GM12878 (cell line): ENCODE measurements around the gene BMERB1. TPM values are rescaled to one million over a fixed set of nuclear protein-coding genes. Genes with fewer than 3 reads are reported as not detected.
"Not testable (repeated sequence)": the region's sequence is repeated elsewhere in the genome, so short reads cannot be mapped to it uniquely, and the experiment has no call there.

ENCODE experiments used
- ATAC-seq: fragments of 200-7000 bp; cut with Tn5 transposase; 3 replicates; pipeline ENCODE4 v1.9.1; 2020; ENCODE audit warnings: mild to moderate bottlenecking, moderate library complexity
- BruUV-seq: library from RNA; stranded (reverse); fragments of 400-500 nt; replicated peaks from 2 replicates; lab custom pipeline; 2021; lab: Mats Ljungman, UMichigan
- CTCF ChIA-PET: fragments of 300-600 bp; sonication (Branson Sonifier 250); formaldehyde crosslinking; extraction: SDS; loops from one replicate; lab custom pipeline; 2021; ENCODE audit warnings: inconsistent platforms; lab: Yijun Ruan, JAX
- POLR2A ChIA-PET: fragments of 350-600 bp; formaldehyde crosslinking; extraction: SDS; loops from one replicate; lab custom pipeline; 2021; ENCODE audit warnings: inconsistent platforms; lab: Charles Lee
- RAD21 ChIA-PET: fragments of 300-600 bp; sonication (Branson Sonifier 250); formaldehyde crosslinking; loops from one replicate; lab custom pipeline; 2023; ENCODE audit warnings: antibody characterized with exemption; ENCODE audit not compliant: unreplicated experiment; lab: Charles Lee
- SMC1A ChIA-PET: fragments of 300-600 bp; sonication (Branson Sonifier 250); formaldehyde crosslinking; loops from one replicate; lab custom pipeline; 2023; ENCODE audit not compliant: unreplicated experiment, uncharacterized antibody; lab: Charles Lee
- DNase-seq: peaks from one replicate; pipeline ENCODE4 v3.0.0-alpha.2; 2011; ENCODE audit warnings: low read depth, low spot score
- FAIRE-seq: peaks from 3 replicates; lab custom pipeline; 2011; peaks lifted over from hg19 to GRCh38; lab: Jason Lieb, UNC
- H2AFZ ChIP-seq: 2 replicates; pipeline ENCODE4 v1.6.0; 2011; ENCODE audit warnings: low read depth, low read length, control low read depth; ENCODE audit not compliant: control insufficient read depth
- H3K27ac ChIP-seq: 2 replicates; pipeline ENCODE4 v1.5.1; 2011; ENCODE audit warnings: control low read depth; ENCODE audit not compliant: control insufficient read depth, insufficient read depth
- H3K27me3 ChIP-seq, 2 experiments: replicated peaks in 1 of 2; 2 replicates each; pipeline versions ENCODE4 v1.6.0 to v1.6.1; 2011; ENCODE audit warnings: low read length in 1 of 2; ENCODE audit not compliant: control insufficient read depth in 2 of 2, insufficient read depth in 2 of 2
- H3K36me3 ChIP-seq, 2 experiments: 2 replicates each; pipeline ENCODE4 v1.5.1; 2011; ENCODE audit warnings: low read length in 1 of 2; ENCODE audit not compliant: control insufficient read depth in 2 of 2, insufficient read depth in 2 of 2
- H3K4me1 ChIP-seq: 2 replicates; pipeline ENCODE4 v1.6.1; 2011; ENCODE audit warnings: mild to moderate bottlenecking, low read length, moderate library complexity, mixed read lengths; ENCODE audit not compliant: control insufficient read depth, insufficient read depth
- H3K4me2 ChIP-seq: 2 replicates; pipeline ENCODE4 v1.6.0; 2011; ENCODE audit warnings: control low read depth; ENCODE audit not compliant: control insufficient read depth, insufficient read depth
- H3K4me3 ChIP-seq: fragments of 200-600 bp; sonication (generic); 2 replicates; pipeline ENCODE4 v1.5.1; 2016
- H3K79me2 ChIP-seq: 2 replicates; pipeline ENCODE4 v1.6.0; 2011; ENCODE audit warnings: low read length; ENCODE audit not compliant: control insufficient read depth, insufficient read depth
- H3K9ac ChIP-seq: 2 replicates; pipeline ENCODE4 v1.8.0; 2011; ENCODE audit warnings: low read length, control low read depth, mixed read lengths; ENCODE audit not compliant: control insufficient read depth, insufficient read depth
- H3K9me3 ChIP-seq: replicated peaks from 3 replicates; pipeline ENCODE4 v1.5.1; 2011; ENCODE audit warnings: mild to moderate bottlenecking, low read length; ENCODE audit not compliant: control insufficient read depth, insufficient read depth
- H4K20me1 ChIP-seq: 2 replicates; pipeline ENCODE4 v1.6.0; 2011; ENCODE audit not compliant: control insufficient read depth, insufficient read depth
- BCL3 ChIP-seq: IDR thresholded peaks from 2 replicates; pipeline ENCODE4 v1.6.1; 2011; ENCODE audit warnings: borderline replicate concordance, low read depth, mild to moderate bottlenecking, moderate library complexity, low read length; ENCODE audit not compliant: insufficient read depth, poor library complexity, severe bottlenecking
- EGR1 ChIP-seq, 2 experiments: IDR thresholded peaks; 1 replicate in 1 of 2; 2 replicates in 1 of 2; pipeline ENCODE4 v1.6.1; 2011 to 2012; ENCODE audit warnings: low read depth in 2 of 2, low read length in 2 of 2, borderline replicate concordance in 1 of 2, mild to moderate bottlenecking in 1 of 2, moderate library complexity in 1 of 2
- ELK1 ChIP-seq: IDR thresholded peaks from 2 replicates; pipeline ENCODE4 v1.6.1; 2012; ENCODE audit warnings: low read depth, low read length, improper control_type of control experiment
- IRF5 ChIP-seq: fragments of 450-650 bp; IDR thresholded peaks from 2 replicates; pipeline ENCODE4 v1.6.1; 2017; ENCODE audit warnings: borderline replicate concordance
- POLR2AphosphoS5 ChIP-seq: IDR thresholded peaks from 2 replicates; pipeline ENCODE4 v1.6.1; 2011; ENCODE audit warnings: mild to moderate bottlenecking, low read length, inconsistent platforms
- RBBP5 ChIP-seq: fragments of 200-600 bp; sonication (generic); conservative IDR thresholded peaks from 2 replicates; pipeline ENCODE4 v1.6.1; 2016
- SIN3A ChIP-seq: IDR thresholded peaks from 2 replicates; pipeline ENCODE4 v1.6.1; 2012; ENCODE audit warnings: low read depth, low read length, improper control_type of control experiment
- WGBS: methylation state at CpG from one replicate; pipeline ENCODE4 v1.1.6; 2016; ENCODE audit warnings: low lambda C conversion rate; ENCODE audit not compliant: insufficient replicate concordance, insufficient coverage; ENCODE audit errors: missing lambda C conversion rate; 5-methylcytosine and 5-hydroxymethylcytosine counted together
- in situ Hi-C: fragments of 300-500 bp; cut with MboI; formaldehyde crosslinking; loops from 9 replicates; pipeline ENCODE4 v1.14.3; 2018; ENCODE audit warnings: mixed read lengths
- intact Hi-C: fragments of 100-400 bp; cut with micrococcal nuclease; formaldehyde crosslinking; loops from one replicate; pipeline ENCODE4 v1.14.2; 2022; ENCODE audit not compliant: unreplicated experiment
- polyA plus RNA-seq, 11 experiments: library from polyadenylated mRNA; depleted of rRNA in 4 of 11; unstranded in 6 of 11; stranded (reverse) in 5 of 11; fragments of >200 nt; fragmentation: Nextera tagmentation in 4 of 11; fragmentation: Illumina TruSeq in 1 of 11; extraction: Ambion mirVana in 4 of 11; extraction: Trizol in 1 of 11; gene quantifications; 1 replicate in 1 of 11; 2 replicates in 10 of 11; pipeline versions ENCODE4 v1.2.1 to v1.2.3, GENCODE V29; 2011 to 2016; ENCODE audit warnings: inconsistent platforms in 2 of 11, missing spikeins in 2 of 11, low read depth in 1 of 11
- total RNA-seq, 4 experiments: library from RNA; depleted of rRNA in 3 of 4; stranded (reverse); fragments of >200 nt in 3 of 4; fragmentation: Illumina TruSeq in 1 of 4; extraction: Trizol in 1 of 4; gene quantifications; 2 replicates each; pipeline versions ENCODE4 v1.2.1 to v1.2.3, GENCODE V29; 2013 to 2021
- TF ChIP-seq, protein P1 (sequence below), 3 experiments: IDR thresholded peaks in 2 of 3; conservative IDR thresholded peaks in 1 of 3; 2 replicates each; pipeline ENCODE4 v1.5.1; 2011; ENCODE audit warnings: low read depth in 3 of 3, low read length in 3 of 3, mild to moderate bottlenecking in 3 of 3, control low read depth in 2 of 3, moderate library complexity in 2 of 3, inconsistent platforms in 1 of 3, mixed read lengths in 1 of 3; ENCODE audit not compliant: control insufficient read depth in 2 of 3, insufficient read depth in 1 of 3; ENCODE audit errors: extremely low read depth in 1 of 3
- TF ChIP-seq, protein P2 (sequence below): IDR thresholded peaks from 2 replicates; pipeline ENCODE4 v1.6.1; 2012; ENCODE audit warnings: low read depth, low read length, improper control_type of control experiment

BMERB1 gene
- total and polyA plus RNA-seq, 10 of the 15 experiments (the other 5 are each of a cell fraction or from before 2014, with no cell fraction given) = 0.05 to 0.68 (median 0.34) TPM

GRCh38 chr16:15430884-15431283 is 3.5 kb upstream of the BMERB1 start:
- RAD21 ChIA-PET, FAIRE-seq, in situ Hi-C loops: not testable (repeated sequence)

GRCh38 chr16:15434079-15434424 is 336 bp upstream of the BMERB1 start:
- Histone ChIP-seq H3K4me1 (no peaks in the 10 kb centered on the region), H3K36me3 (no peaks in the 10 kb centered on the region), H3K27me3 (peaks cover 2 to 15% of the 10 kb centered on the region in 2 experiments), H3K4me3 (no peak overlapping the region), H3K9me3 (no peaks in the 10 kb centered on the region), H3K4me2 (0 out of 2 replicates have a peak overlapping the region, but pooled peaks have one; percentile 25), H3K79me2 (no peaks in the 10 kb centered on the region), H3K27ac (no peak overlapping the region), H3K9ac (no peak overlapping the region), H4K20me1 (no peaks in the 10 kb centered on the region), H2AFZ (no peak overlapping the region)
- POLR2A ChIA-PET = no interaction called here
- FAIRE-seq (no peak), ATAC-seq (no peak), DNase-seq (no peak)
- SMC1A ChIA-PET = no interaction called here
- intact Hi-C loops (no loop called here), in situ Hi-C loops (no loop called here)
- RAD21 ChIA-PET = no interaction called here
- 56% methylated on average over 12 of the region's 12 CpGs for WGBS
- no TSS peak for BruUV-seq
- CTCF ChIA-PET = no interaction called here
- TF ChIP-seq IRF5 (no peak), POLR2AphosphoS5 (no peak), SIN3A (no peak), RBBP5 (no peak), EGR1 (IDR thresholded peaks at IDR 0.05; ENCODE audit: borderline replicate concordance in 1 of 2, low read depth in 2 of 2, low read length in 2 of 2) (no peak), ELK1 (no peak), BCL3 (no peak)
- TF ChIP-seq, protein P1, sequence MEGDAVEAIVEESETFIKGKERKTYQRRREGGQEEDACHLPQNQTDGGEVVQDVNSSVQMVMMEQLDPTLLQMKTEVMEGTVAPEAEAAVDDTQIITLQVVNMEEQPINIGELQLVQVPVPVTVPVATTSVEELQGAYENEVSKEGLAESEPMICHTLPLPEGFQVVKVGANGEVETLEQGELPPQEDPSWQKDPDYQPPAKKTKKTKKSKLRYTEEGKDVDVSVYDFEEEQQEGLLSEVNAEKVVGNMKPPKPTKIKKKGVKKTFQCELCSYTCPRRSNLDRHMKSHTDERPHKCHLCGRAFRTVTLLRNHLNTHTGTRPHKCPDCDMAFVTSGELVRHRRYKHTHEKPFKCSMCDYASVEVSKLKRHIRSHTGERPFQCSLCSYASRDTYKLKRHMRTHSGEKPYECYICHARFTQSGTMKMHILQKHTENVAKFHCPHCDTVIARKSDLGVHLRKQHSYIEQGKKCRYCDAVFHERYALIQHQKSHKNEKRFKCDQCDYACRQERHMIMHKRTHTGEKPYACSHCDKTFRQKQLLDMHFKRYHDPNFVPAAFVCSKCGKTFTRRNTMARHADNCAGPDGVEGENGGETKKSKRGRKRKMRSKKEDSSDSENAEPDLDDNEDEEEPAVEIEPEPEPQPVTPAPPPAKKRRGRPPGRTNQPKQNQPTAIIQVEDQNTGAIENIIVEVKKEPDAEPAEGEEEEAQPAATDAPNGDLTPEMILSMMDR (IDR thresholded peaks at IDR 0.05 in 2 of 3, conservative IDR thresholded peaks at IDR 0.05 in 1 of 3; ENCODE audit: control insufficient read depth in 2 of 3, extremely low read depth in 1 of 3, insufficient read depth in 1 of 3, low read depth in 3 of 3, low read length in 3 of 3) = no peak
- TF ChIP-seq, protein P2, sequence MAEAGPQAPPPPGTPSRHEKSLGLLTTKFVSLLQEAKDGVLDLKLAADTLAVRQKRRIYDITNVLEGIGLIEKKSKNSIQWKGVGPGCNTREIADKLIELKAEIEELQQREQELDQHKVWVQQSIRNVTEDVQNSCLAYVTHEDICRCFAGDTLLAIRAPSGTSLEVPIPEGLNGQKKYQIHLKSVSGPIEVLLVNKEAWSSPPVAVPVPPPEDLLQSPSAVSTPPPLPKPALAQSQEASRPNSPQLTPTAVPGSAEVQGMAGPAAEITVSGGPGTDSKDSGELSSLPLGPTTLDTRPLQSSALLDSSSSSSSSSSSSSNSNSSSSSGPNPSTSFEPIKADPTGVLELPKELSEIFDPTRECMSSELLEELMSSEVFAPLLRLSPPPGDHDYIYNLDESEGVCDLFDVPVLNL = no peak

More at GRCh38 chr16:15430884-15431283, 3.5 kb upstream of the BMERB1 start:
- H3K4me2 ChIP-seq, H3K36me3 ChIP-seq, DNase-seq, ATAC-seq, H3K9ac ChIP-seq, H3K27ac ChIP-seq, POLR2A ChIA-PET, H3K9me3 ChIP-seq, intact Hi-C loops, H3K79me2 ChIP-seq, H2AFZ ChIP-seq, H4K20me1 ChIP-seq, H3K4me1 ChIP-seq, H3K4me3 ChIP-seq, BruUV-seq, CTCF ChIA-PET: not testable (repeated sequence)
- SMC1A ChIA-PET = interaction anchor here (1.3 kb wide), 1 partner anchor 14 kb away, joined by 3 read pairs; no protein-coding TSS in a partner anchor
- peaks cover 2 to 14% of the 10 kb centered on the region in 2 experiments for H3K27me3 ChIP-seq
- WGBS = 55% methylated on average over 11 of the region's 11 CpGs
